ENCODE data around the gene PKD2.

DNA sequence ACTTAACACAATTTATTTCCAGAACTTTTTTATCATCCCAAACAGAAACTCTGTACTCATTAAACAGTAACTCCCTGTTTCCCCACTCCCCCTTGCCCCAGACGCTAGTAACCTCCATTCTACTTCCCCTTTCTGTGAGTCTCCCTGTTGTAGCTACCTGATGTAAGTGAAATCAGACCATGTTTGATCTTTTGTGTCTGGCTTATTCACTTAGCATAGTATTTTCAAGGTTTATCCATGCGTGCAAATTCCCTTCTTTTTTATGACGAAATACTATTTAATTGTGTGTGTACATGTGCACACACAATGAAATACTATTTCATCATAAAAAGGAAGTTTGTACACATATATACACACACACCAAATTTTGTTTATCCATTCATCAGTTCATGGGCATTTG is 5.2 kb downstream of the PKD2 start:
- TF ChIP-seq POLR2A (IDR thresholded peaks at IDR 0.05) (no peak), POLR2AphosphoS5 (IDR thresholded peaks at IDR 0.05; ENCODE audit: insufficient read depth in 1 of 2, low read depth in 1 of 2) (no peak)
- TF ChIP-seq, protein P1, sequence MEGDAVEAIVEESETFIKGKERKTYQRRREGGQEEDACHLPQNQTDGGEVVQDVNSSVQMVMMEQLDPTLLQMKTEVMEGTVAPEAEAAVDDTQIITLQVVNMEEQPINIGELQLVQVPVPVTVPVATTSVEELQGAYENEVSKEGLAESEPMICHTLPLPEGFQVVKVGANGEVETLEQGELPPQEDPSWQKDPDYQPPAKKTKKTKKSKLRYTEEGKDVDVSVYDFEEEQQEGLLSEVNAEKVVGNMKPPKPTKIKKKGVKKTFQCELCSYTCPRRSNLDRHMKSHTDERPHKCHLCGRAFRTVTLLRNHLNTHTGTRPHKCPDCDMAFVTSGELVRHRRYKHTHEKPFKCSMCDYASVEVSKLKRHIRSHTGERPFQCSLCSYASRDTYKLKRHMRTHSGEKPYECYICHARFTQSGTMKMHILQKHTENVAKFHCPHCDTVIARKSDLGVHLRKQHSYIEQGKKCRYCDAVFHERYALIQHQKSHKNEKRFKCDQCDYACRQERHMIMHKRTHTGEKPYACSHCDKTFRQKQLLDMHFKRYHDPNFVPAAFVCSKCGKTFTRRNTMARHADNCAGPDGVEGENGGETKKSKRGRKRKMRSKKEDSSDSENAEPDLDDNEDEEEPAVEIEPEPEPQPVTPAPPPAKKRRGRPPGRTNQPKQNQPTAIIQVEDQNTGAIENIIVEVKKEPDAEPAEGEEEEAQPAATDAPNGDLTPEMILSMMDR (IDR thresholded peaks at IDR 0.05): no peak

All from vagina (tissue), 2 donors.